HFF-Myc (cell line): ENCODE data around the gene MKS1.

ENCODE experiments used
- DNase-seq: peaks from one replicate; pipeline ENCODE4 v3.0.0-alpha.2; 2011; ENCODE audit warnings: low read depth; ENCODE audit errors: extremely low read depth
- H3K4me3 ChIP-seq: replicated peaks from 2 replicates; pipeline ENCODE4 v1.5.1; 2011; ENCODE audit warnings: low read depth, mild to moderate bottlenecking, control low read depth, low read length
- CTCF ChIP-seq: IDR thresholded peaks from 2 replicates; pipeline ENCODE4 v1.5.1; 2012; ENCODE audit warnings: mild to moderate bottlenecking, low read depth, low read length, control low read depth; ENCODE audit errors: missing control alignments

The MKS1 gene

GRCh38 chr17:58224315-58224714 lies 5.3 kb upstream of the MKS1 start:
- DNase-seq, result peak; percentile 52
- no peak overlapping the region for H3K4me3 ChIP-seq
- no peak for TF ChIP-seq CTCF

GRCh38 chr17:58219789-58220183 lies 731 bp upstream of the MKS1 start:
- H3K4me3 ChIP-seq, result peak overlapping the region; percentile 73
- DNase-seq, result no peak

GRCh38 chr17:58217766-58218165 lies 1.3 kb downstream of the MKS1 start:
- H3K4me3 ChIP-seq, result no peak overlapping the region
- no peak for TF ChIP-seq CTCF
- no peak for DNase-seq

More at GRCh38 chr17:58219789-58220183, 731 bp upstream of the MKS1 start:
- no peak for TF ChIP-seq CTCF

- TF ChIP-seq CTCF, result peak; percentile 5
- no peak overlapping the region for H3K4me3 ChIP-seq
- no peak for DNase-seq
Observed at GRCh38 chr17:58215685-58216084, 3.4 kb downstream of the MKS1 start.

- DNase-seq, result no peak
- peak; percentile 18 for TF ChIP-seq CTCF
- no peak overlapping the region for H3K4me3 ChIP-seq
Observed at GRCh38 chr17:58210922-58211321, 8.1 kb downstream of the MKS1 start.

GRCh38 chr17:58208344-58208743 lies 10.7 kb downstream of the MKS1 start:
- no peak for DNase-seq
- H3K4me3 ChIP-seq, result no peak overlapping the region
- no peak for TF ChIP-seq CTCF

GRCh38 chr17:58207451-58207850 lies 11.6 kb downstream of the MKS1 start:
- H3K4me3 ChIP-seq, result no peak overlapping the region
- DNase-seq, result no peak
- no peak for TF ChIP-seq CTCF
